HG03280 (cell line): ENCODE data around the gene SORCS2.
"Not testable (repeated sequence)": the region's sequence is repeated elsewhere in the genome, so short reads cannot be mapped to it uniquely, and the experiment has no call there.

Experiments used
- ATAC-seq: cut with Tn5 transposase; IDR thresholded peaks from one replicate; pipeline ENCODE4 v1.9.1; 2021; ENCODE audit warnings: mild to moderate bottlenecking, moderate library complexity; ENCODE audit not compliant: unreplicated experiment

Gene SORCS2

GRCh38 chr4:7199129-7199725 lies 6.9 kb downstream of the SORCS2 start:
- no peak for ATAC-seq

DNA sequence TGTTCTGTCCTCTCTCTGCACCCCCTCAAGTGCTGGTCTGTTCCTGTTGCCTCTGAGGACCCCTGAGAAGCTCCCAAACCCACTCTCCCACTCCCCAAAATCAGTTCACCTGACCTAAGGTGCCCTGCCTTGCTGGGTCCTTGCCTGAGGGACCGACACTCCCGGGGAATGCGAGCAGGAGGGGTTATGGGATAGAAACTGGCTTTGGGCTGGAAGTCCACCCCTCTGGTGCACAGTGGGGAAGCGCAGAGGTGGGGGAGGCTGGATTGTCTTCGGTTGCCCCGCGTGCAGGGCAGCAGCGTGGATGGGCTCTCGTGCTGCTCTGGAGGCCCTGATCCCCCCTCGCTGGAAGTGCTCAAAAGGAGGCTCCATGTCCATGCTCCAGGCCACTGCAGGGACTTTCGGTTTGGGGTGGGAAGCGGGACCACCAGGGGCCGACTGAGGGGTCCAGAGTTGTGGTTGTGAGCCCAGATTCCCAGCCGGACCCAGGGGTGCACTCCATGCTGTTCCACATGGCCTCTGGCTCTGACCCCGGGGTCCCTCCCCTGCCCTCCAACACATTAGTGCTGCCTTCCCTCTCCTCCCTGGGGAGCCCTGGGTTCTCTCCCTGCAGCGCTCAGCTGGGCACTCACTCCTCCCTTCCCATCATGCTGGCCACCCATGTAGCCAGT lies 7.6 kb downstream of the SORCS2 start:
- no peak for ATAC-seq

DNA sequence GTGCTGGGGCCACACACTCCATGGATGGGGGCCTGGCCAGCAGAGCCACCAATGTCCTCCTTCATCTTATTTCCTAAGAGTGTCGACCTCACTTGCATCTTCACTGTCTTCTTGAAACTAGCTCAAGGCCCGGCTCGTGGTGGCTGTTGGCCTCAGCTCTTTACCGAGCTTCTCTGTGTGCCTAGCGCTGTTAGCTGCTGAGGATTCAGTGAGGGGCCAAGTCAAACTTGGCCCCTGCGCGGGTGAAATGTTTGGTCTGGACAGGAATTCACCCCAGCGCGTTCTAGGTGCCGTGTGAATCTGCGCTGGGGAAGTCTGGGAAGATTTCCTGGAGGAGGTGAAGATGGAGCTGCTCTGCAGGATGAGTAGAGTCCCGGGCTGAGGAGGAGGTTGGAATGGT lies 8.5 kb downstream of the SORCS2 start:
- ATAC-seq, result no peak

- ATAC-seq, result no peak
Measured at GRCh38 chr4:7201420-7202305, 9.3 kb downstream of the SORCS2 start.

DNA sequence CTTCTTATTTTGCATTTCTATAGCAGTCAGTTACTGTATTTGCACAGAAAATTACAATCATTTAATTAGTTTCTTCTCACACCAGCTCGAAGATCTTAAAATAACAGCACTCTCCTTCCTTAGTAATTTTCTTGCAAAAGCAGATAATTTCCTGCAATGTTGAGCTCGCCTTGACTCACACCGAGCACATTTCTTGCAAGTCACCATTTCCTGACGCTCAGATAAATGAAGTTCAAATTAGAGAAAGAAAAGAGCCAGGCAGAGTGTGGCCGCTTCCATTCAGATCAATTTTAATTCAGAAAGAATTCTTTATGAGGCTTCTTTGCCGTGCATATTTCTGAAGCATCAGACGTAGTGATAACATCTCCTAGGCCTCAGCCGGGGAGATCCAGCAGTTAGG lies 10.1 kb downstream of the SORCS2 start:
- ATAC-seq, result no peak

- ATAC-seq, result no peak
Measured at GRCh38 chr4:7204656-7205387, 12.5 kb downstream of the SORCS2 start.

DNA sequence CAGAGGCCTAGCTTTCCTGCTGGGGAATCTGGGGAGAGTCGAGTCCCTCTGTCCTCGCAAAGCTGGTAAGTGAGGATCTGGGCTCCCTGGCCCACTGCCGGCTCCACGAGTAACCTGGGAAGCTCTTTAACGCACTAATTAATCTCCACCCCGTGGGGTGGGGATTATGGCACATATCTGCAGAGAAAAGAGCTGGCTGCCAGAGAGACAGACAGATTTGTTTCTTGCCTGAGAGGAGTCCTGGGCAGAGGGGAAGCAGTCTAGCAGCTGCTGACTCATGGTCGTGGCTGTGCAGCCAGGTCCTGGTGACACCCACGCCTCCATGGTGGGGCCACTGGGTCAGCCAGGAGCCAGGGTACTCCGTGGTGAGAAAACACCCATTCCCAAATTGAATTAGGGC lies 14.0 kb downstream of the SORCS2 start:
- ATAC-seq, result no peak

GRCh38 chr4:7206911-7207567 lies 14.7 kb downstream of the SORCS2 start:
- no peak for ATAC-seq

DNA sequence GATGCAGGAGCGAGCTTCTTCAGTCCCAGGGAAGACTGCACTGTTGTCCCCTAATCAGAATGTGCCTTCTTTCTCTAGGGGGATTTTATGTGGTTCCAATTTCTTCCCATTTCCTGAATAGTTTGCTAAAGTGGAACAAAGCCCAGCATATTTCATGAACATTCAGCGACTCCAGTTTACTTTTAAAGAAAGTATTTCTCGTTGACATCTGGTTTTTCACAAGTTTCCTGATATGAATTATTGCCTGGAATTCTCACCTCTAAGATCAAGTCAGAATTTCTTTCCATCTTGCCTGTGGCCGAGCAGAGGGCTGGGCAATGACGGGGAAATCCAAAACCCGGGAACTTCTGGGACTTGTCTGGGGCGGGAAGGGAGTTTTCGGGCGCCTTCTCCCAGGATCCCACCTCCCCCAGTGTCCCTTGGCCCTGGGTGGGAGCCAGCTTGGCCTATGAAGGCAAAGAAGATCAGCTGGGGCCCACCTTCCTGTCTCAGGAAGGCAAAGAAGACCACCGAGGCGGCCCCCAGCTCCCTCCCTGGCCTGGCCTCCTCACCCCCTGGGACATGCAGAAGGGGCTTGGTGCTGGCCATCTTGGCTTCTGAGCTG lies 15.4 kb downstream of the SORCS2 start:
- ATAC-seq, result no peak

- no peak for ATAC-seq
Measured at GRCh38 chr4:7208509-7209451, 16.4 kb downstream of the SORCS2 start.

DNA sequence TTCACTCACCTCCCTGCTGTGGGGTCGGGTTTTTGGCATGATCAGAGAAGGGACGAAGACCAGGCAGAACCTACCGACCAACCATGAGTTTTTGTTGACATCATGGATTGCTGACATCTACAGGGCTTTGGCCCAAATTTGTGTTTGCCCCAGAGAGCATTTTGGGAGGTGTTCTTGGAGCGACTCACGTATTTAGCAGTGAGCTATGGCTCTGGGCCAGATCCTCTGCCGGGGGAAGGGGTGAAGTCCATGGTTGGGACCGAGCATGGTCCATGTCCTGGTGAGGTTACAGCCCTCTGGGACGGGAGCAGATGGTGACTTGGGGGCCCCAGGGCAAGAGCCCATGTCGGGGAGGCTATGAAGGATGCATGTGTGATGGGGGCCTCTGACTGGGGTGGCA lies 17.4 kb downstream of the SORCS2 start:
- ATAC-seq, result no peak

GRCh38 chr4:7210824-7211223 lies 18.5 kb downstream of the SORCS2 start:
- no peak for ATAC-seq

- no peak for ATAC-seq
Measured at GRCh38 chr4:7212101-7212674, 19.9 kb downstream of the SORCS2 start.

DNA sequence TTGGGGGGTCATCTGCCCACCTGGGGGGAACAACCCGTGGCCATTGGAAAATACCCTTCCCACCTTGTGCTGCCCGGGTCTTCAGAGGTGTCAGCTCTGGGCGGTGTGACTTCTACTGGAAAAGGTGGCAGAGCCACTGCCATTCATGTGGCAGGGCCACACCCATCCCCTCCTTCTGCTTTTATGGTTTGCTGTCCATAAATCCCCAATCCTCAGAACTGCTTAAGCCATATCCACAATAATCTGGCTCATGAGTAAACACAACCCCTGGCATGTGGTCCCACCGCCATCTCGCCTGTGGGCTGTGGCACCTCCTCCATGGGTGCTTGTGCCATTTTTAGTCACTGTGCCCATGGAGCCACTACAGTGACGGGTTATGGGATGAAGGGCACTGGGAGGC lies 20.6 kb downstream of the SORCS2 start:
- no peak for ATAC-seq

GRCh38 chr4:7213807-7214206 lies 21.5 kb downstream of the SORCS2 start:
- no peak for ATAC-seq

DNA sequence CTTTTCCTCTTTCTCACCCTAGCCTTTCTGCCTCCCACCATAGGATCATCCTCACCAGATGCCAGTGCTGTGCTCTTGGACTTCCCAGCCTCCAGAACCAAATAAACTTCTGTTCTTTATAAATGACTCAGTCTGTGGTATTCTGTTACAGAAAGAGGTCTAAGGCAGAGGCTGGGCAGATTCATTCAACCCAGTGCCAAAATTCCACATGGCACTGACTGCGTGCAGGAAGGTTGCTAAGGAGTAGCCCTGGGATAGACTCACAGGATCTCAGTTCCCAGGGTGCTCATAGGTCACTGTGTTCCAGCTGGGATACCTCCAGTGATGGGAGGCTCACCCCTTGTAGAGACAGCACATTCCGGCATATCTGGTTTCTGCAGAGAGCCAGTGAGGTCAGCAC lies 22.0 kb downstream of the SORCS2 start:
- no peak for ATAC-seq

- not testable (repeated sequence) for ATAC-seq
Measured at GRCh38 chr4:7215187-7215586, 22.8 kb downstream of the SORCS2 start.

DNA sequence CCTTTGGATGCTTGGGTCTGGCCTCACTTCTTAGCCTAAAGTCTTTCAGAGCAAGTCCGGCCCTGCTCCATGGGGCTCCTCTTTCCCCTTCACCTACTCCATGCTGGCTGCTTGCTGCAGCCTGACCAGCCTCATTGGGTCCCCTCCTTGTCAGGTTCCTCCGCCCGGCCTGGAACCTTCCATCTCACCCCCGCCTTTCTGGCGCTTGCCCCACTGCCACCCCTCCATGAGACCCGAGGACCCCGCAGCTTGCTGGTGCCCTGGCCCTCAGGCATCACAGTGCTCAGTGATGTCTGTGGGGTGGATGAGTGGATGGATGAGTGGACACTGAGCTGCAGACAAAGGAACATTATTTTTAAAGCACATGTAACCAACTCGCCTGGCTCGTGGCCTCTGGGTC lies 24.7 kb downstream of the SORCS2 start:
- ATAC-seq, result no peak
